T47D (cell line): ENCODE results near the gene ITGB3BP.

Experiments
- DNase-seq, 2 experiments: peaks; one replicate each; pipeline versions ENCODE4 v3.0.0 to v3.0.0-alpha.2; 2011 to 2012; ENCODE audit warnings: low read depth in 1 of 2, low spot score in 1 of 2
- JUND ChIP-seq: IDR thresholded peaks from 2 replicates; pipeline ENCODE4 v1.6.1; 2012; ENCODE audit warnings: low read depth
- in situ Hi-C: cut with HindIII; loops from 2 replicates; pipeline ENCODE4 v1.10.0; 2016; ENCODE audit warnings: low sequenced_read_pairs, low pct_unique_long_range_greater_than_20kb

Gene ITGB3BP

DNA sequence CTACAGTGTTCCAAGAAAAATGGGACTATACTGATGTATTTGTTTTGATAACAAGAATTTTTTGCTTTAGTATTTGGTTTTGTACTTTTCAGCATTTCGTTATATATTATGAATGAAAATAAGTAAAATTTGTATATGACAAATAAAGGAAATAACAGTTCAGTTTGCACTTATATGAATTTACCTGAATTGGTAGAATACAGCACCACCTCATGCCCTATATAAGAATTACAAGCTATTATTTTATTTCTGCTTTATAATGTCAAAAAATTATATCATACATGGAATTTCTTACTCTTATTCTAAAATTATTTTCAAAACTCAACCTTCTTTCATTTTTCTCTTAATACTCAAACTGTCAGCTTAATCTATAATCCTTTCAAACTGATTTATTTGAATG is 14.9 kb upstream of the ITGB3BP start:
- TF ChIP-seq JUND, result no peak
- in situ Hi-C loops, result no loop called here

DNA sequence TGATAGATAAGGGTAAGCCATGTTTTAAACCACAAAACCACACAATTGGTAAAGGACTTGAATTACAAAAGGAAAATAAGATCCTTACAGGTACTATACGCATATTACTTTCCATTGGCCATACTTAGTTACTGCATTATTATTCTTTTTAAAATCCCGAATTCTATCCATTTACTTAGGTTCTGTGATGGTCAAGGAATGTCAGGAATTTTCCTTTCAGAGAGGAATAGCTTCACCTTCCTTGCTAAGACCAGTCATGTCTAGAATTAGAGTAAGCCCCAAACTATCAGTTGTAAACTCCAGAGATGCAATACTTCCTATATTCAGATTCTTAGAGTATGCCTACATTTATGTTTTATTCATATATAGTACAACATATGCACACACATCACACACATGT is 14.0 kb upstream of the ITGB3BP start:
- TF ChIP-seq JUND, result no peak
- no peak for DNase-seq
- in situ Hi-C loops, result no loop called here

More for the DNA sequence above, 14.9 kb upstream of the ITGB3BP start:
- peak in 1 of 2 experiments; percentile 12 for DNase-seq

DNA sequence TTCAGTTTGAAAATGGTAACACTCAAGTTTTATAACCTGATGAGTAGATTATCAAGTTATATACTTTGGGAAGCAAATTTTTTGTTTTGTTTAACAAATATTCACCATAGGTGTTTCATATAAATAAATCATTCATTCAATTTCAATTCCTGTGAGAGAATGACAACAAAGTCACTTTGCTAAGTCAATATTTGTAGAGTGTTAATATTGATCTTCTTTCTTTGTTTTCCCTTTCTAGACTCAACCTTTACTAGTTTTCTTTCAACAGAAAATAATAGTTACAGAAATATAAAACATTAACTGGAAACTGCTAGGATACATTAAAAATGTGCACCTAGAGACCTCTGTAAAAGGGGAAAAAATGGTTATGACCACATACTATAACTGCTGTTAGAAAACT is 11.4 kb upstream of the ITGB3BP start:
- TF ChIP-seq JUND, result no peak
- in situ Hi-C loops, result no loop called here
- DNase-seq, result no peak

DNA sequence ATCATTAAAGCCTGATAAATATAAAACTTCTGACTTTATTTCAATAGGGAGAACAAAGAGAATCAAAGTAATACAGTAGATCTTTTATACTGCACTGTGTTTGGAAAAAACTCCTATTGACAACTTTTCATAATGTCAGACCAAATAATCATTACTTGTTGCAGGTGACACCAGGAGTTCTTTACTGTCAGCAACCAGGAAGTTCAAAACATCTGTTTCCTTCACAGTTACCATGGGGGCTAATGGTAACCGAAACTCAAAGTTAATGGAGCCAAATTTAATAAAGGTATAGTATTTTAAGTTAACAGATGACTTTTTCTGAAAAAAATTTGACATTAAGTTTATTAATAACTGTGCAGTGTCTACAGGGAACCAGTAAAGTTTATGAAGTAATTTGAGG is 10.9 kb upstream of the ITGB3BP start:
- TF ChIP-seq JUND, result no peak
- in situ Hi-C loops, result no loop called here
- DNase-seq, result no peak

DNA sequence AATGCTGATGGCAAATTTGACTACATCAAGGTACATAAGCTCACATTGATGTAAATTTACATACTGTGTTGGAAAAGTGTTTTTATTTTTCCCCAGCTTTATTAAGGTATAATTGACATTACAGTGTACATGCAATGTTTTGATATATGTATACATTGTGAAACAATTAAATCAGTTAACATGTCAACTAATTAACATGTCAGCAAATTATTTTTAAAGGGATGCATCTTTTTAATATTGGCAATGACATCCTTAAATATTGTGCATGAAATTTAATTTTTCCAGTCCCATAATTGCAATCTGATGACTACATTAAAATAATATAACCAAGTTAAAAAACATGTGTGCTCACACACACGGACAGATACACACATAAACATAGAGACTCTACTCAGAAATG is 9.7 kb upstream of the ITGB3BP start:
- no peak for TF ChIP-seq JUND
- in situ Hi-C loops, result no loop called here
- DNase-seq, result no peak

DNA sequence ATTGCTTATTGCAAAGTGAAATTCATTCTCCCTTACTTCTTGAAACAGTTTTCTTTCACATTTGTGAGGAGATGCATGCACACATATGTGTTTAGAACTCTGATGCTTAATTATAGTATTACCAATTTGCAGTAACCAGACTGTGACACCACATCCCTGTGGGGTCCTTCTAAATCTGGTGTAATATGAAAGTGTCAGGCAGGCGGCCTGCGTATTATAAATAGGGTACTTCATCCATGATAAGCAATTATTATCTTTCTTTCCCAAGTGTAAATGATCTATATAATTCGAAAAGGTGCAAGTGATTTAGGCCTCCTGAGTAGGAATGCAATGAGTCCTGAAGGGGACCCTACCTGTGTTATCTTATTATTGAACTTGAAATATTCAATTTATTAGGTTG is 1.2 kb upstream of the ITGB3BP start:
- TF ChIP-seq JUND, result no peak
- in situ Hi-C loops, result no loop called here
- DNase-seq, result no peak

DNA sequence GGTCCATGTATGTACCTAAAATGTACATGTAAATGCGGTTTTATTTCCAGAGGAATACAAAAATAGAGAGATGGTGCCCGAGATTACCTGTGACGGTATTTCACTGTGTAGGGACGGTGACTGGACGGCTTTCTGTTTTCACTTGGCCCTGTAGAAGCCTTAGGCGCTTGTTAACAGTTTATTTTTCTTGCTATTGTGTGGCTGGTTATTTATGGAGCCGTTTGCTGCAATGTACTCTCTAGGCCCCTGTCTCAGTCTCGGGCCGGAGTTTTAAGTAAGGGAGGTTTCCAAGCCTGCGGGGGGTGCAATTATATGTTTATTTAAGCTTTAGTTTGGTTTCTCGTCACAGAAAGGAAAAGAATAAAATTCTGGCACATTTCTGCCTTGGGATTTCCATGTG is 713 bp upstream of the ITGB3BP start:
- in situ Hi-C loops, result no loop called here
- TF ChIP-seq JUND, result no peak
- no peak for DNase-seq

DNA sequence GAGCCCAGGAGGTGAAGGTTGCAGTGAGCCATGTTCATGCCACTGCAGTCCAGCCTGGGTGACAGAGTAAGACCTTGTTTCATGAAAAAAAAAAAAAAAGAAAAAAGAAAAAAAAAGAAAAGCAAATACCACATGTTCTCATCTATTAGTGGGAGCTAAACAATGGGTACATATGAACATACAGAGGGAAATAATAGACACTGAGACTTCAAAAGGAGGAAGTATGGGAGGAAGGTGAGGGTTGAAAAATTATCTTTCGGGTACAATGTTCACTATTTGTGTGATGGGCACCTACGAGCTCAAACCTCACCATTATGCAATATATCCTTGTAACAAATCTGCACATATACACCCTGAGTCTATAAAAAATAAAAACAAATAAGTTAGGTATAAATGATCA is 6.4 kb downstream of the ITGB3BP start:
- no peak for DNase-seq
- TF ChIP-seq JUND, result no peak
- in situ Hi-C loops, result no loop called here

DNA sequence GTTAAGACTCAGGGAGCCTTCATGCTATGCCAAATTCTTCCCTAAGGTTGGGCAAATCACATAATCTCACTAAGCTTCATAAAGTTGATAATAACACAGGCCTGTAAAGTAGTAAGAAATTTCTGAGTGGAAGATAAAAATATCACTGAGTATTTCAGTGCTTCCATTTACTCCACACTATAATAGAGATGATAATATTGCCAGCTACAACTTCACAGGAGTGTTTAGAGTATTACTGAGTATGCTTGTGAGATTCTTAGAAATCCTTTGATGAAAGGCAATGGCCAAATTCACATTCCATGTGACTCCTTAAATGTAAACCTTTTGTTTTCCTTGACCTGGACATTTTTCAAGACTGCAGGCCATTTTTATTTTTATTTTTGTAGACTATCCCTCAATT is 10.4 kb downstream of the ITGB3BP start:
- TF ChIP-seq JUND, result no peak
- no peak for DNase-seq
- in situ Hi-C loops, result no loop called here

DNA sequence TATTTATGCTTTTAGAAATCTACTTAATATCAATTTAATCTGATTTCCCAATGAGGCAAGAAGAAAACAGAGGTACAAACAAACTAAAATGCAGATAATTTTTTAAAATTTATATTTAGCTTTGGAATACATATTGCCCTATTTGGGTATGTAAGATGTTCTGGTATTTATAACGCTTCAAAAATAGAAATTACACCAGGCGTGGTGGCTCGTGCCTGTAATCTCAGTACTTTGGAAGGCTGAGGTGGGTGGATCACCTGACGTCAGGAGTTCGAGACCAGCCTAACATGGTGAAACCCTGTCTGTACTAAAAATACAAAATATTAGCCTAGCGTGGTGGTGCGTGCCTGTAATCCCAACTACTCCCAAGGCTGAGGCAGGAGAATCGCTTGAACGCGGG is 13.3 kb downstream of the ITGB3BP start:
- TF ChIP-seq JUND, result no peak
- DNase-seq, result no peak
- in situ Hi-C loops, result no loop called here

DNA sequence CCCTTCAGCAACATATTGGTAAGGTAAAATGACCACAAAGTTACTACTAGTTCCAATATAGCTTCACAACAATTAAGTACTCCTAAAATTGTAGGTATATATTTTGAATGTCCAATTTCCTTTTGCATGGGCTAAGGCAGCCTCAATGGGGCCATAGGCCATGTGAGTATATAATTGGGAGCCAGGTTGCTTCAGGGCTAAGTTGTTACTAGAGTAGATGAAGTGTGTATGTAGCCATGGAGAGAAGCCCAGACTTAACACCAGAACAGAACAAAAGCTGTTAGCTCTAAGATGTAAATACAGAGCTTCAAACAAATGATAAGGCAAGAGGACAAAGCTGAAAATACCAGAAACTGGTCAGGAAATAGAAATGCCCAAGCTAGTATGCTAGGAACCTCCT is 16.2 kb downstream of the ITGB3BP start:
- in situ Hi-C loops, result no loop called here
- DNase-seq, result no peak
- no peak for TF ChIP-seq JUND

DNA sequence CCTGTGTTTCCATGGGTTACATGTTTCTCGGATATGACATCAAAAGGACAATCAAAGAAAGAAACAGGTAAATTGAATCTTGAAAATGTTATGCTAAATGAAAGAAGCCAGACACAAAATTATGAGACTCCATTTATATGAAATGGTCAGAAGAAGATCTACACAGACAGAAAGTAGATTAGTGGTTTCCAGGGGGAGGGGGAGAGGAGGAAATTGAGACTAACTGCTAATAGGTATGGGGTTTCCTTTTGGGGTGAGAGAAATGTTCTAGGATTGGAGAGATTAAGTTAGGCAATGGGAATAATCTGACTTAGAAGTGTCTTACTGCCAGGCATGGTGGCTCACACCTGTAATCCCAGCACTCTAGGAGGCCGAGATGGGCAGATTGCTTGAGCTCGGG is 21.8 kb downstream of the ITGB3BP start:
- DNase-seq, result no peak
- in situ Hi-C loops, result no loop called here
- TF ChIP-seq JUND, result no peak

DNA sequence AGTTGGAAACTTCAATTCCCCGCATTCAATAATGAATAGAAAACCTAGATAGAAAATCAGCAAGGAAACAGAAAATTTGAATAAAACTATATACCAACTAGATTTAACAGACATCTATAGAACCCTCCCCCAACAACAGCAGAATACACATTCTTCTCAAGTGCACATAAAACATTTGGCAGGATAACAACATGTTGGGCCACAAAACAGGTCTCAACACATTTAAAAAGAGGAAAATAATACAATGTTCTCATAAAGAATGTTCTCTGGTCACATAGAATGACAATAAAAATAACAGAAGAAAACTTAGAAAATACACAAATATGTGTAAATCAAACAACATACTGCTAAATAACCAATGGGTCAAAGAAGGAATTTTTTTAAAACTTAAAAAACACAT is 24.9 kb downstream of the ITGB3BP start:
- TF ChIP-seq JUND, result no peak
- in situ Hi-C loops, result no loop called here
- DNase-seq, result no peak

DNA sequence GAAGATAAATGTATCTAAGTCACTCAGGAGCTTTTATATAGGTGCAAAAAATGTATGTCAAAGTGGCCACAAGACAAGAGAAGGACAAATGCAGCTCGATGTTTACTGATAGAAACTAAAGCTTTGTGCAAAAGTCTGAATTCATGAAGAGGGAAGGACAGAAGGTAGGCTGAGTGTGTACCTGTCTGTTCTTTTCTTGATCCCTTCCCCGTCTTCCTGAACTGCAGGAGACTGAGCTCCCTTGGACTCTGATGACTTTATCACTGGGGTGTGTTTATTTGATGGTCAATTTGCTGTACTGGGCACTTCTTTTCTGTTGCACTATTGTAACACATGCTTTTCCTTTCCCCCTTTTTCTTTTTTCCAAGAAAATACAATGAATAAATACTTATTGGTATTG is 25.4 kb downstream of the ITGB3BP start:
- in situ Hi-C loops, result no loop called here
- no peak for TF ChIP-seq JUND

DNA sequence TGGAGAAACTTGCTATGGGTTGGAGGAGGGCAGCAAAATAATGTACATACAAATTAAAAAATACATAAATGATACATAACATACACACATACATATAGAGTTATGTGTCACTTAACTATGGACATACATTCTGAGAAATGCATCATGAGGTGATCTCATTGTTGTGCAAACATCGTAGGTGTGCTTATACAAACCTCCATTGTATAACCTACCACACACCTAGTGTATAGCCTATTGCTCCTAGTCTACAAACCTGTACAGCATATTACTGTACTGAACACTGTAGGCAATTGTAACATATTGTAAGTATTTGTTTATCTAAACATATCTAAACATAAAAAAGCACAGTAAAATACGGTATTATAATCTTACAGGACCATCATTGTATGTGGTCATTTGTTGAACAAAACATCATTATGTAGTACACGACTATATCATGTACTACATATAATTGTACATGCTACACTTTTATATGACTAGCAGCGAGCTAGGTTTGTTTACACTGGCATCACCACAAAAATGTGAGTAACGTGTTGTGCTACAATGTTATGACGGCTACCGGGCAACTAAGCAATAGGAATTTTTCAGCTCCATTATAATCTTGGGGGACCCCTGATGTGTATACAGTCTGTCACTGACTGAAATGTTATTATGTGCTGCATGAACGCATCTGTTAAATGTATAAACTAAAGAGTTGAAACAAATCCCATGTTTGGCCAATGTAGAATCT is 35.5 kb downstream of the ITGB3BP start:
- DNase-seq, result peak in 1 of 2 experiments; percentile 74
- no peak for TF ChIP-seq JUND
- in situ Hi-C loops, result no loop called here

More for the DNA sequence above, 25.4 kb downstream of the ITGB3BP start:
- no peak for DNase-seq
